Measurements from ENCODE around the gene RND1. TPM values are rescaled to one million over a fixed set of nuclear protein-coding genes. Genes with fewer than 3 reads are reported as not detected.

RND1 gene
- total and polyA plus RNA-seq, 2 experiments from 2014 or later: 9.3 to 10.4 TPM

DNA sequence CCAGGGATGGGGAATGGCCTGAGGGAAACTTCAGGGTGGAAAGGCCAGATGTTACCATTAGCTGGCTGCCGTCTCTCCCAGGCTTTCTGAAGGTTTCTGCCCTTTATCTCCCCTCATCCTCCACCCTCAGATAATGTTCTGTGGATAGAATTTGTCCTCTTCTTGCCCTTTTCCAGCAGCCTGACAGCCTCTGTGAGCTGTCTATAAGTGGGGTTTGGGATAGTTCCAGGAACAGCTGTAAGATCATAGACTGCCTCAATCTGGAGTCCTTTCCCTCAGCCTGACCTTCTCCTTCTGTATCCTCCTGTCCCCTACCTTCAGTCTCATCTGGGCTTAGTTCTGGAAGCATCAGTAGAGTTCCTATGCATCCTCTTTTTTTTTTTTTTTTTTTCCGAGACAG lies 2.8 kb upstream of the RND1 start:
- no peak for TF ChIP-seq CREB1 (CRISPR knock-in tag; IDR thresholded peaks at IDR 0.05; ENCODE audit: low read depth)
- TF ChIP-seq JUNB (IDR thresholded peaks at IDR 0.05; ENCODE audit: unreplicated experiment): no peak
- TF ChIP-seq, protein P1, sequence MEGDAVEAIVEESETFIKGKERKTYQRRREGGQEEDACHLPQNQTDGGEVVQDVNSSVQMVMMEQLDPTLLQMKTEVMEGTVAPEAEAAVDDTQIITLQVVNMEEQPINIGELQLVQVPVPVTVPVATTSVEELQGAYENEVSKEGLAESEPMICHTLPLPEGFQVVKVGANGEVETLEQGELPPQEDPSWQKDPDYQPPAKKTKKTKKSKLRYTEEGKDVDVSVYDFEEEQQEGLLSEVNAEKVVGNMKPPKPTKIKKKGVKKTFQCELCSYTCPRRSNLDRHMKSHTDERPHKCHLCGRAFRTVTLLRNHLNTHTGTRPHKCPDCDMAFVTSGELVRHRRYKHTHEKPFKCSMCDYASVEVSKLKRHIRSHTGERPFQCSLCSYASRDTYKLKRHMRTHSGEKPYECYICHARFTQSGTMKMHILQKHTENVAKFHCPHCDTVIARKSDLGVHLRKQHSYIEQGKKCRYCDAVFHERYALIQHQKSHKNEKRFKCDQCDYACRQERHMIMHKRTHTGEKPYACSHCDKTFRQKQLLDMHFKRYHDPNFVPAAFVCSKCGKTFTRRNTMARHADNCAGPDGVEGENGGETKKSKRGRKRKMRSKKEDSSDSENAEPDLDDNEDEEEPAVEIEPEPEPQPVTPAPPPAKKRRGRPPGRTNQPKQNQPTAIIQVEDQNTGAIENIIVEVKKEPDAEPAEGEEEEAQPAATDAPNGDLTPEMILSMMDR (conservative IDR thresholded peaks at IDR 0.05; ENCODE audit: low read depth in 2 of 2): no peak
- TF ChIP-seq EZH2phosphoT487 (IDR thresholded peaks at IDR 0.05; ENCODE audit: unreplicated experiment): no peak
- H3K4me2 ChIP-seq: no peak overlapping the region

GRCh38 chr12:48866052-48866711 lies 512 bp upstream of the RND1 start:
- Mint-ChIP-seq H3K27ac (peak overlapping the region; percentile 95), H3K27me3 (ENCODE audit: insufficient read depth, low read depth, poor library complexity) (peaks cover 23% of the 10 kb centered on the region), H3K36me3 (ENCODE audit: low read depth) (peaks cover 21% of the 10 kb centered on the region), H3K4me1 (peaks cover 32% of the 10 kb centered on the region), H3K9me3 (no peaks in the 10 kb centered on the region), H3K4me3 (peak overlapping the region; percentile 97)
- Histone ChIP-seq H3K9me2 (ENCODE audit: insufficient read depth) (no peaks in the 10 kb centered on the region), H3K27ac (ENCODE audit: low read depth) (peak overlapping the region; percentile 4; the same call in 1 of the 2 replicates), H4K20me1 (replicated peaks; ENCODE audit: insufficient read depth) (peaks cover 13% of the 10 kb centered on the region; the same call in 1 of the 2 replicates), H2AFZ (no peak overlapping the region; the same call in 1 of the 2 replicates), H3K27me3 (ENCODE audit: insufficient read depth) (no peaks in the 10 kb centered on the region), H3K36me3 (ENCODE audit: insufficient read depth) (peaks cover 9% of the 10 kb centered on the region), H3F3A (replicated peaks; ENCODE audit: low read depth) (0 out of 2 replicates have a peak, but pooled peaks cover 3% of the 10 kb centered on the region), H3K4me3 (peak overlapping the region; percentile 17), H3K4me2 (peak overlapping the region; percentile 18; the same call in 1 of the 2 replicates), H3K4me1 (ENCODE audit: insufficient read depth) (peaks cover 27% of the 10 kb centered on the region), H3K79me2 (replicated peaks; ENCODE audit: insufficient read depth) (peaks cover 13% of the 10 kb centered on the region)
- ATAC-seq: no peak
- TF ChIP-seq CREB1 (CRISPR knock-in tag; IDR thresholded peaks at IDR 0.05; ENCODE audit: low read depth) (peak; percentile 74), ZNF114 (CRISPR knock-in tag; IDR thresholded peaks at IDR 0.05) (no peak)
- no peak for DNase-seq (ENCODE audit: low spot score)

More for the DNA sequence above, 2.8 kb upstream of the RND1 start:
- Mint-ChIP-seq H3K4me3 (no peak overlapping the region), H3K36me3 (ENCODE audit: low read depth) (peaks cover 6% of the 10 kb centered on the region), H3K9me3 (no peaks in the 10 kb centered on the region), H3K4me1 (peaks cover 21% of the 10 kb centered on the region), H3K27ac (0 out of 2 replicates have a peak overlapping the region, but pooled peaks have one; percentile 3), H3K27me3 (ENCODE audit: insufficient read depth, low read depth, poor library complexity) (peaks cover 24% of the 10 kb centered on the region)
- Histone ChIP-seq H3K27me3 (ENCODE audit: insufficient read depth) (no peaks in the 10 kb centered on the region), H4K20me1 (replicated peaks; ENCODE audit: insufficient read depth) (peaks cover 9% of the 10 kb centered on the region; the same call in 1 of the 2 replicates), H3F3A (replicated peaks; ENCODE audit: low read depth) (0 out of 2 replicates have a peak, but pooled peaks cover 3% of the 10 kb centered on the region), H3K9me2 (ENCODE audit: insufficient read depth) (no peaks in the 10 kb centered on the region), H3K4me1 (ENCODE audit: insufficient read depth) (peaks cover 21% of the 10 kb centered on the region), H2AFZ (no peak overlapping the region), H3K27ac (ENCODE audit: low read depth) (no peak overlapping the region), H3K4me3 (no peak overlapping the region), H3K36me3 (ENCODE audit: insufficient read depth) (no peaks in the 10 kb centered on the region), H3K79me2 (replicated peaks; ENCODE audit: insufficient read depth) (peaks cover 13% of the 10 kb centered on the region)
- DNase-seq (ENCODE audit: low spot score) (no peak), ATAC-seq (no peak)

GRCh38 chr12:48863291-48863690 lies 2.4 kb downstream of the RND1 start:
- Mint-ChIP-seq H3K27me3 (ENCODE audit: insufficient read depth, low read depth, poor library complexity) (peaks cover 15% of the 10 kb centered on the region), H3K4me1 (peaks cover 32% of the 10 kb centered on the region), H3K36me3 (ENCODE audit: low read depth) (peaks cover 41% of the 10 kb centered on the region), H3K4me3 (peak overlapping the region; percentile 97), H3K9me3 (no peaks in the 10 kb centered on the region), H3K27ac (no peak overlapping the region)
- Histone ChIP-seq H2AFZ (no peak overlapping the region), H3K27ac (ENCODE audit: low read depth) (no peak overlapping the region), H3K27me3 (ENCODE audit: insufficient read depth) (no peaks in the 10 kb centered on the region), H3K79me2 (replicated peaks; ENCODE audit: insufficient read depth) (peaks cover 13% of the 10 kb centered on the region), H3K4me1 (ENCODE audit: insufficient read depth) (peaks cover 27% of the 10 kb centered on the region), H3F3A (replicated peaks; ENCODE audit: low read depth) (0 out of 2 replicates have a peak, but pooled peaks cover 3% of the 10 kb centered on the region), H3K36me3 (ENCODE audit: insufficient read depth) (peaks cover 10% of the 10 kb centered on the region), H3K4me3 (peak overlapping the region; percentile 89; the same call in 1 of the 2 replicates), H3K9me2 (ENCODE audit: insufficient read depth) (no peaks in the 10 kb centered on the region), H3K4me2 (peak overlapping the region; percentile 98), H4K20me1 (replicated peaks; ENCODE audit: insufficient read depth) (peaks cover 18% of the 10 kb centered on the region)
- TF ChIP-seq STAT1 (IDR thresholded peaks at IDR 0.05; ENCODE audit: unreplicated experiment): no peak
- no peak for TF ChIP-seq EZH2phosphoT487 (IDR thresholded peaks at IDR 0.05; ENCODE audit: unreplicated experiment)
- no peak for TF ChIP-seq JUNB (IDR thresholded peaks at IDR 0.05; ENCODE audit: unreplicated experiment)
- no peak for ATAC-seq
- DNase-seq (ENCODE audit: low spot score): no peak
